ENCODE data around the gene NCR3LG1. TPM values are rescaled to one million over a fixed set of nuclear protein-coding genes. Genes with fewer than 3 reads are reported as not detected.
A peak's percentile ranks its signal among the peaks of the same experiment; 100 is the strongest.

The NCR3LG1 gene
- total and polyA plus RNA-seq, 2 experiments from 2014 or later, result 0.83 to 1.3 TPM

GRCh38 chr11:17368551-17368950 is 17.0 kb downstream of the NCR3LG1 start:
- Histone ChIP-seq H3K4me3 (no peak overlapping the region), H3K9me2 (ENCODE audit: insufficient read depth) (no peaks in the 10 kb centered on the region), H3K4me1 (ENCODE audit: insufficient read depth) (no peaks in the 10 kb centered on the region), H3F3A (ENCODE audit: insufficient read depth) (no peaks in the 10 kb centered on the region), H3K9me3 (ENCODE audit: low read depth) (no peaks in the 10 kb centered on the region), H3K4me2 (ENCODE audit: unreplicated experiment) (no peak overlapping the region), H4K20me1 (ENCODE audit: insufficient read depth) (no peaks in the 10 kb centered on the region), H3K9ac (no peak overlapping the region), H3K79me2 (ENCODE audit: insufficient read depth) (no peaks in the 10 kb centered on the region), H3K36me3 (ENCODE audit: low read depth) (peaks cover 48% of the 10 kb centered on the region), H3K27me3 (replicated peaks; ENCODE audit: insufficient read depth) (no peaks in the 10 kb centered on the region), H2AFZ (no peak overlapping the region), H3K27ac (no peak overlapping the region)
- no peak for DNase-seq
- TF ChIP-seq EZH2phosphoT487 (IDR thresholded peaks at IDR 0.05; ENCODE audit: insufficient read depth, low read depth) (no peak), EZH2 (IDR thresholded peaks at IDR 0.05; ENCODE audit: insufficient read depth, poor library complexity, severe bottlenecking) (no peak)
- WGBS, 2 experiments (ENCODE audit: low coverage in 1 of 2, low lambda C conversion rate in 2 of 2, missing lambda C conversion rate in 2 of 2), result 89 to 95% methylated on average over 3 of the region's 3 CpGs
- in situ Hi-C loops (cut with MboI), result no loop called here

GRCh38 chr11:17369094-17369493 is 17.5 kb downstream of the NCR3LG1 start:
- Histone ChIP-seq H3K9me2 (ENCODE audit: insufficient read depth) (no peaks in the 10 kb centered on the region), H3K4me2 (ENCODE audit: unreplicated experiment) (no peak overlapping the region), H3K4me3 (no peak overlapping the region), H3K9ac (no peak overlapping the region), H2AFZ (no peak overlapping the region), H3K27ac (no peak overlapping the region), H3K36me3 (ENCODE audit: low read depth) (peaks cover 48% of the 10 kb centered on the region), H3K4me1 (ENCODE audit: insufficient read depth) (no peaks in the 10 kb centered on the region), H4K20me1 (ENCODE audit: insufficient read depth) (no peaks in the 10 kb centered on the region), H3F3A (ENCODE audit: insufficient read depth) (no peaks in the 10 kb centered on the region), H3K79me2 (ENCODE audit: insufficient read depth) (no peaks in the 10 kb centered on the region), H3K9me3 (ENCODE audit: low read depth) (no peaks in the 10 kb centered on the region), H3K27me3 (replicated peaks; ENCODE audit: insufficient read depth) (no peaks in the 10 kb centered on the region)
- in situ Hi-C loops (cut with MboI), result no loop called here
- no peak for DNase-seq
- TF ChIP-seq EZH2phosphoT487 (IDR thresholded peaks at IDR 0.05; ENCODE audit: insufficient read depth, low read depth), result no peak
- no peak for TF ChIP-seq EZH2 (IDR thresholded peaks at IDR 0.05; ENCODE audit: insufficient read depth, poor library complexity, severe bottlenecking)

GRCh38 chr11:17369684-17370243 is 18.2 kb downstream of the NCR3LG1 start:
- Histone ChIP-seq H3K36me3 (ENCODE audit: low read depth) (peaks cover 48% of the 10 kb centered on the region), H3K9me2 (ENCODE audit: insufficient read depth) (no peaks in the 10 kb centered on the region), H3F3A (ENCODE audit: insufficient read depth) (no peaks in the 10 kb centered on the region), H3K4me2 (ENCODE audit: unreplicated experiment) (no peak overlapping the region), H3K4me1 (ENCODE audit: insufficient read depth) (no peaks in the 10 kb centered on the region), H3K9ac (no peak overlapping the region), H3K9me3 (ENCODE audit: low read depth) (no peaks in the 10 kb centered on the region), H2AFZ (no peak overlapping the region), H4K20me1 (ENCODE audit: insufficient read depth) (no peaks in the 10 kb centered on the region), H3K4me3 (no peak overlapping the region), H3K27ac (no peak overlapping the region), H3K27me3 (replicated peaks; ENCODE audit: insufficient read depth) (no peaks in the 10 kb centered on the region), H3K79me2 (ENCODE audit: insufficient read depth) (no peaks in the 10 kb centered on the region)
- no peak for DNase-seq
- in situ Hi-C loops (cut with MboI), result no loop called here
- TF ChIP-seq EZH2 (IDR thresholded peaks at IDR 0.05; ENCODE audit: insufficient read depth, poor library complexity, severe bottlenecking) (no peak), EZH2phosphoT487 (IDR thresholded peaks at IDR 0.05; ENCODE audit: insufficient read depth, low read depth) (no peak)
- 88 to 93% methylated on average over 2 of the region's 2 CpGs for WGBS, 2 experiments (ENCODE audit: low coverage in 1 of 2, low lambda C conversion rate in 2 of 2, missing lambda C conversion rate in 2 of 2)

- peaks cover 48% of the 10 kb centered on the region for H3K36me3 ChIP-seq (ENCODE audit: low read depth)
- no peak overlapping the region for H3K27ac ChIP-seq
- in situ Hi-C loops (cut with MboI), result no loop called here
- no peaks in the 10 kb centered on the region for H4K20me1 ChIP-seq (ENCODE audit: insufficient read depth)
- no peaks in the 10 kb centered on the region for H3K4me1 ChIP-seq (ENCODE audit: insufficient read depth)
- no peaks in the 10 kb centered on the region for H3F3A ChIP-seq (ENCODE audit: insufficient read depth)
- no peak overlapping the region for H3K4me3 ChIP-seq
- 35 to 43% methylated on average over 3 of the region's 3 CpGs for WGBS, 2 experiments (ENCODE audit: low coverage in 1 of 2, low lambda C conversion rate in 2 of 2, missing lambda C conversion rate in 2 of 2)
- TF ChIP-seq EZH2phosphoT487 (IDR thresholded peaks at IDR 0.05; ENCODE audit: insufficient read depth, low read depth) (no peak), EZH2 (IDR thresholded peaks at IDR 0.05; ENCODE audit: insufficient read depth, poor library complexity, severe bottlenecking) (no peak)
- no peaks in the 10 kb centered on the region for H3K9me3 ChIP-seq (ENCODE audit: low read depth)
- no peak overlapping the region for H3K9ac ChIP-seq
- no peak overlapping the region for H3K4me2 ChIP-seq (ENCODE audit: unreplicated experiment)
- peak; percentile 44 for DNase-seq
- H3K9me2 ChIP-seq (ENCODE audit: insufficient read depth), result no peaks in the 10 kb centered on the region
- H2AFZ ChIP-seq, result no peak overlapping the region
- H3K79me2 ChIP-seq (ENCODE audit: insufficient read depth), result no peaks in the 10 kb centered on the region
- no peaks in the 10 kb centered on the region for H3K27me3 ChIP-seq (replicated peaks; ENCODE audit: insufficient read depth)
These were observed 20.0 kb downstream of the NCR3LG1 start for GRCh38 chr11:17371614-17372013.

GRCh38 chr11:17375547-17375946 is 23.9 kb downstream of the NCR3LG1 start:
- no peaks in the 10 kb centered on the region for H3K9me2 ChIP-seq (ENCODE audit: insufficient read depth)
- H3F3A ChIP-seq (ENCODE audit: insufficient read depth), result no peaks in the 10 kb centered on the region
- H3K79me2 ChIP-seq (ENCODE audit: insufficient read depth), result no peaks in the 10 kb centered on the region
- in situ Hi-C loops (cut with MboI), result no loop called here
- no peak overlapping the region for H3K4me3 ChIP-seq
- H3K9ac ChIP-seq, result no peak overlapping the region
- H3K36me3 ChIP-seq (ENCODE audit: low read depth), result peaks cover 24% of the 10 kb centered on the region
- TF ChIP-seq EZH2 (IDR thresholded peaks at IDR 0.05; ENCODE audit: insufficient read depth, poor library complexity, severe bottlenecking) (no peak), EZH2phosphoT487 (IDR thresholded peaks at IDR 0.05; ENCODE audit: insufficient read depth, low read depth) (no peak)
- H3K9me3 ChIP-seq (ENCODE audit: low read depth), result no peaks in the 10 kb centered on the region
- H4K20me1 ChIP-seq (ENCODE audit: insufficient read depth), result no peaks in the 10 kb centered on the region
- no peak for DNase-seq
- no peak overlapping the region for H2AFZ ChIP-seq
- 87 to 88% methylated on average over 5 of the region's 5 CpGs for WGBS, 2 experiments (ENCODE audit: low coverage in 1 of 2, low lambda C conversion rate in 2 of 2, missing lambda C conversion rate in 2 of 2)
- H3K27me3 ChIP-seq (replicated peaks; ENCODE audit: insufficient read depth), result no peaks in the 10 kb centered on the region
- H3K4me1 ChIP-seq (ENCODE audit: insufficient read depth), result no peaks in the 10 kb centered on the region
- H3K27ac ChIP-seq, result no peak overlapping the region
- no peak overlapping the region for H3K4me2 ChIP-seq (ENCODE audit: unreplicated experiment)

Data from GM23248 (cell line).